Breast epithelium (tissue), 4 donors: ENCODE measurements around the gene TNC. TPM values are rescaled to one million over a fixed set of nuclear protein-coding genes. Genes with fewer than 3 reads are reported as not detected.

Experiments
- DNase-seq, 2 donors: peaks; one replicate each; pipeline ENCODE4 v3.0.0-alpha.2; 2019; ENCODE audit warnings: low spot score in 2 of 2
- H3K27ac ChIP-seq, 2 donors: fragments of 200-600 bp; sonication (generic) in 1 of 2; one replicate each; pipeline ENCODE4 v1.5.1; 2016 to 2019; ENCODE audit warnings: mild to moderate bottlenecking in 1 of 2
- H3K27me3 ChIP-seq, 2 donors: fragments of 200-600 bp; sonication (generic) in 1 of 2; one replicate each; pipeline versions ENCODE4 v1.5.1 to v1.6.0; 2017 to 2019; ENCODE audit warnings: control low read depth in 1 of 2, mild to moderate bottlenecking in 1 of 2
- H3K36me3 ChIP-seq: fragments of 200-600 bp; one replicate; pipeline ENCODE4 v1.5.1; 2019
- H3K4me1 ChIP-seq, 2 donors: fragments of 200-600 bp; sonication (generic); one replicate each; pipeline ENCODE4 v1.5.1; 2016 to 2019; ENCODE audit warnings: control low read depth in 1 of 2
- H3K4me3 ChIP-seq, 3 donors: fragments of 200-600 bp; sonication (generic); 1 replicate in 2 of 3; 2 replicates in 1 of 3; pipeline ENCODE4 v1.5.1; 2016 to 2019; ENCODE audit warnings: mild to moderate bottlenecking in 3 of 3, moderate library complexity in 2 of 3
- H3K9me3 ChIP-seq, 2 donors: fragments of 200-600 bp; sonication (generic) in 1 of 2; one replicate each; pipeline ENCODE4 v1.5.1; 2016 to 2019; ENCODE audit warnings: control low read depth in 1 of 2
- POLR2A ChIP-seq: fragments of 450-650 bp; IDR thresholded peaks from one replicate; pipeline ENCODE4 v1.6.1; 2016; ENCODE audit warnings: antibody characterized with exemption, mild to moderate bottlenecking, moderate library complexity
- POLR2AphosphoS5 ChIP-seq, 3 donors: sonication (generic); formaldehyde crosslinking; IDR thresholded peaks; one replicate each; pipeline ENCODE4 v1.6.1; 2017; ENCODE audit warnings: antibody characterized with exemption in 3 of 3
- intact Hi-C: fragments of 100-400 bp; cut with DNase I; formaldehyde crosslinking; loops from one replicate; pipeline ENCODE4 v1.15.1; 2023; ENCODE audit warnings: low total_unique reads
- total RNA-seq, 3 donors: library from RNA; depleted of rRNA; stranded (reverse); fragments of >200 nt; gene quantifications; one replicate each; pipeline ENCODE4 v1.1.0, GENCODE V29; 2016
- TF ChIP-seq, protein P1 (sequence below), 3 donors: fragments of 450-650 bp; IDR thresholded peaks; one replicate each; pipeline ENCODE4 v1.5.1; 2016 to 2017; ENCODE audit warnings: antibody characterized with exemption in 3 of 3, mild to moderate bottlenecking in 3 of 3, moderate library complexity in 3 of 3

TNC gene
- total RNA-seq, 3 donors from 2014 or later, result 2.4 to 58.0 (median 44.6) TPM

DNA sequence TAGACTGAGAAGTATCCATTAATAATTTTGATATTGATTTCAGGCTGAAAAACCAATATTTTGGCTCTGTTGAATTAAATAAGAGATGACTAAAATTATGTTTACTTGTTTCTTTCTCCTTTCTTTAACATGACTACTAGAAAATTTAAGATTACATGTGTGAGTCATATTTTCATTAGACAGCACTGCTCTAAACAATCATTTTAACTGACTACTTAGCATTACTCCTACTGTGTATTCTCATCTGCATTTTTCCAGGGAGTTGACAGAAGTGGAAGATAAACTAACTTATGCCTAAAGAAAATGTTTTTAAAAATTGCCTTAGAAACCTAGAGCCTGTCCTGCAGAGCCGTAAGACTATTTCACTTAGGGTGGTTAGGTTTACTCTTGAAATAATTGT is 29.1 kb downstream of the TNC start:
- H3K4me3 ChIP-seq, result no peak overlapping the region
- no peaks in the 10 kb centered on the region for H3K27me3 ChIP-seq
- H3K9me3 ChIP-seq, result no peaks in the 10 kb centered on the region
- intact Hi-C loops, result no loop called here
- no peak overlapping the region for H3K27ac ChIP-seq
- H3K4me1 ChIP-seq, result no peaks in the 10 kb centered on the region
- TF ChIP-seq, protein P1, sequence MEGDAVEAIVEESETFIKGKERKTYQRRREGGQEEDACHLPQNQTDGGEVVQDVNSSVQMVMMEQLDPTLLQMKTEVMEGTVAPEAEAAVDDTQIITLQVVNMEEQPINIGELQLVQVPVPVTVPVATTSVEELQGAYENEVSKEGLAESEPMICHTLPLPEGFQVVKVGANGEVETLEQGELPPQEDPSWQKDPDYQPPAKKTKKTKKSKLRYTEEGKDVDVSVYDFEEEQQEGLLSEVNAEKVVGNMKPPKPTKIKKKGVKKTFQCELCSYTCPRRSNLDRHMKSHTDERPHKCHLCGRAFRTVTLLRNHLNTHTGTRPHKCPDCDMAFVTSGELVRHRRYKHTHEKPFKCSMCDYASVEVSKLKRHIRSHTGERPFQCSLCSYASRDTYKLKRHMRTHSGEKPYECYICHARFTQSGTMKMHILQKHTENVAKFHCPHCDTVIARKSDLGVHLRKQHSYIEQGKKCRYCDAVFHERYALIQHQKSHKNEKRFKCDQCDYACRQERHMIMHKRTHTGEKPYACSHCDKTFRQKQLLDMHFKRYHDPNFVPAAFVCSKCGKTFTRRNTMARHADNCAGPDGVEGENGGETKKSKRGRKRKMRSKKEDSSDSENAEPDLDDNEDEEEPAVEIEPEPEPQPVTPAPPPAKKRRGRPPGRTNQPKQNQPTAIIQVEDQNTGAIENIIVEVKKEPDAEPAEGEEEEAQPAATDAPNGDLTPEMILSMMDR (IDR thresholded peaks at IDR 0.05), result no peak
- no peak for TF ChIP-seq POLR2AphosphoS5 (IDR thresholded peaks at IDR 0.05)
- H3K36me3 ChIP-seq, result no peaks in the 10 kb centered on the region
- DNase-seq, result no peak

DNA sequence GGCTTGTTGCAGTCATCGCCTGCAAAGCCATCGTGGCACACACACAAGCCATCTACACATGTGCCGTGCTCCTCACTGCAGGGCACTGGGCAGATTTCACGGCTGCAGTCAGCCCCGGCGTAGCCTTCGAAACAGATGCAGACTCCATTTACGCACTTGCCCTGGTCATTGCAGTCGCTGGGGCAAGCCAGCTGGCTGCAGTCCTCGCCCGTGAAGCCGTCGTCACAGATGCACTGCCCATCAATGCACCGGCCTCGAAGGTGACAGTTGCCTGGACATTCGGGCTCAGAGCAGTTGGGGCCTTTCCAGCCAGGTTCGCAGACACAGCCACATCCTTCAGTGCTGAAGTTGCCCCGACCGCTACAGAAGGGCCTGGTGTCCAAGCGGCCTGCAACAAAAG is 31.1 kb downstream of the TNC start:
- no peak for DNase-seq
- Histone ChIP-seq H3K4me3 (no peak overlapping the region), H3K27ac (no peak overlapping the region), H3K36me3 (no peaks in the 10 kb centered on the region), H3K4me1 (no peaks in the 10 kb centered on the region), H3K9me3 (no peaks in the 10 kb centered on the region), H3K27me3 (no peaks in the 10 kb centered on the region)
- TF ChIP-seq POLR2A (no peak), POLR2AphosphoS5 (IDR thresholded peaks at IDR 0.05) (no peak)
- TF ChIP-seq, protein P1 (IDR thresholded peaks at IDR 0.05), result no peak
- intact Hi-C loops, result no loop called here

DNA sequence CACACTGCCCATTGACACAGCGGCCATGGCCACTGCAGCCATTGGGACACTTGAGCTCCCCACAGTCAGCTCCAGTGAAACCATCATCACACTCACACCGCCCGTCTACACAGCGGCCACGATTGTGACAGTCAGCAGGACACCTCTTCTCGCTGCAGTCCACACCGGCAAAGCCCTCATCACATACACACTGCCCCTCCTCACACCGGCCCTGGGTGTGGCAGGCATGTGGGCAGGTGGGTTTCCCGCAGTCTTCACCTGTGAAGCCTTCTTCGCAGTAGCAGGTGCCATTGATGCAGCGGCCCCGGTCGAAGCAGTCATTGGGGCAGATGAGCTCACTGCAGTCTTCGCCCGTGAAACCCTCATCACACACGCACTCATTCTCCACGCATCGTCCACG is 31.5 kb downstream of the TNC start:
- Histone ChIP-seq H3K36me3 (no peaks in the 10 kb centered on the region), H3K4me1 (no peaks in the 10 kb centered on the region)
- intact Hi-C loops, result no loop called here

DNA sequence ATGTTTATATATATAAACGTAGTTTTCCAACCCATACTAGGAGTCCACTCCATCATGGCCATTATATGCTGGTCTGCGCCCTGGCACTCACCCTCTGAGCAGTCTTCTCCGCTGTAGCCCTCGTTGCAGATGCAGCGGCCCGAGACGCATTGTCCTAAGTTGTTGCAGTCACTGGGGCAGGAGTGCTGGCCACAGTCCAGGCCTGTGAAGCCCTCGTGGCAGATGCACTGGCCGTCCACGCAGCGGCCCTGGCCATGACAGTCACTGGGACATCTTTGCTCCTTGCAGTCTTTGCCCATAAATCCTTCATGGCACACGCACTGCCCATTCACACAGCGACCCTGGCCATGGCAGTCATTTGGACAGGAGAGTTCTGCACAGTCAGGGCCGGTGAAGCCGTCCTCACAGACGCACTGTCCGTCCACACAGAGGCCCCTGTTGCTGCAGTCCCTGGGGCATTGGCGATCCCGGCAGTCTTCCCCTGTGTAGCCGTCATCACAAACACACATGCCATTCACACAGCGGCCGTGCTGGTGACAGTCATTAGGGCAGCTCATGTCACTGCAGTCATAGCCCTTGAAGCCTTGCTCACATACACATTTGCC is 32.1 kb downstream of the TNC start:
- TF ChIP-seq POLR2A (no peak), POLR2AphosphoS5 (IDR thresholded peaks at IDR 0.05) (no peak)
- TF ChIP-seq, protein P1 (IDR thresholded peaks at IDR 0.05), result no peak
- no peaks in the 10 kb centered on the region for H3K4me1 ChIP-seq
- H3K36me3 ChIP-seq, result no peaks in the 10 kb centered on the region
- H3K27me3 ChIP-seq, result no peaks in the 10 kb centered on the region
- DNase-seq, result no peak
- no peaks in the 10 kb centered on the region for H3K9me3 ChIP-seq
- no peak overlapping the region for H3K27ac ChIP-seq
- no peak overlapping the region for H3K4me3 ChIP-seq
- intact Hi-C loops, result no loop called here

More for the DNA sequence above, 31.5 kb downstream of the TNC start:
- Histone ChIP-seq H3K9me3 (no peaks in the 10 kb centered on the region), H3K27ac (no peak overlapping the region), H3K27me3 (no peaks in the 10 kb centered on the region), H3K4me3 (no peak overlapping the region)
- no peak for TF ChIP-seq POLR2A
- TF ChIP-seq POLR2AphosphoS5 (IDR thresholded peaks at IDR 0.05), result no peak
- TF ChIP-seq, protein P1 (IDR thresholded peaks at IDR 0.05), result no peak
- DNase-seq, result no peak

DNA sequence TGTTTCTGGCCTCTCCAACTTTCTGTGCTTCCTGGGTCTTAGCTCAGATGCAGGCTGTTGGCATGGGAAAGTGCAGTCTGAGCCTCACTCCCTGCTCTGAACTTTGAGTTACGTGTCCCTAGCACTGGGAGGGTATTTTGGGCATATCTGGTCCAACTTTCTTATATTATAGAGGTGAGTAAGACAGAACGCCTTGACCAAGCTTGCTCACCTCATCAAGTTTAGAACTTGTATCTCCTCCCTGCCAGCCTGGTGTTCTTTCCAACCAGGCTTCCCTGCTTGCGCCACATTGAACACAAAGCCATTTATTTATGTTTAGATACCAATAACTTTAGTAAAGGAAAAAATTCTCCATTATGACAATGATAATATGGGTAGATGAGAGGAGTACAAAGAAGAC is 33.2 kb downstream of the TNC start:
- DNase-seq, result no peak
- no peak overlapping the region for H3K27ac ChIP-seq
- no peaks in the 10 kb centered on the region for H3K27me3 ChIP-seq
- no peak overlapping the region for H3K4me3 ChIP-seq
- H3K4me1 ChIP-seq, result no peaks in the 10 kb centered on the region
- H3K9me3 ChIP-seq, result no peaks in the 10 kb centered on the region
- TF ChIP-seq POLR2A, result no peak
- TF ChIP-seq POLR2AphosphoS5 (IDR thresholded peaks at IDR 0.05), result no peak
- TF ChIP-seq, protein P1 (IDR thresholded peaks at IDR 0.05), result no peak
- no peaks in the 10 kb centered on the region for H3K36me3 ChIP-seq
- intact Hi-C loops, result no loop called here
